ENCODE data around the gene ITGB6.

GRCh38 chr2:160220545-160221009, 20.5 kb upstream of the ITGB6 start:
- TF ChIP-seq POLR2A (IDR thresholded peaks at IDR 0.05; ENCODE audit: low read length) = no peak
- TF ChIP-seq GATA1 (IDR thresholded peaks at IDR 0.05; ENCODE audit: low read depth, low read length) = no peak

All from erythroblast (primary cell).